Measurements from ENCODE around the gene TMEM248.
"Not testable (repeated sequence)": the region's sequence is repeated elsewhere in the genome, so short reads cannot be mapped to it uniquely, and the experiment has no call there.

TMEM248 gene

DNA sequence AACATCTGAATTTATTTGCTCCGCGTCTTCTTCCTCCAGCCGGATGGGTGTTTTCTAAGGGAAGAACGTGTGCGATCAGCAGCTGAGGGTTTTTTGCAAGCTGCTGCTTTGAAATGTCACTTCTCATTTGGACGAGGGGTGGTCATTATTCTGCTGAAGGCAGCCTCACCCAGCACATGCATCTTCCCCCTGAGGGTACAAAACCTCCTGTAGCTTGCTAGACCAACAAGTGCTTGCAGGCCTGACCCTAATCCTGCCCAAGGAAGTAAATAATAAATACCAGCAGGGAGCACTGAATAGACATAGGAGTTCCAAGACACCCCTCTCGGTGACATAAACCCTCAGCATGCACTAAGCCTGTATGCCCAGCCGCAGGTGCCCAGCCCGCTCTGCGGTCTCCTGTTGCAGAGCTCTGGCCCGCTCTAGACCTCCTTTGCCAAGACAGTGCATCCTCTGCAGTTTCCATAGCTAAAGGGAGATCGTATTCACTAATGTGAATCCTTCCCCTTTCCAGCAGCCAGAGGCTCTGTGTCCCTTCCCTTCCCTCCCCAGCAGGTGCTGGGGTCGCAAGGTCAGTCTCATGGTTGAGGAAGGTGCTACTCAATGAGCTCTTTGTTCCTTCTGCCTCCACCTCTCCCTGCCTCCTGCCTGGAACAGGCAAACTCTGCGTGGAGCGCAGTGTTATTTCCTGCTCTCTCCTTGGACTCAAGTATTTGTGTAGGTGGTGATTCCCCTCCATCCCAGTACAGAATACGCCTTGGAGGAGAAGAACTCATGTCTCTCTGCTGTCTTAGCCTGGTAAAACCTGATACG, 37.7 kb downstream of the TMEM248 start:
- Histone ChIP-seq H3K27ac (no peak overlapping the region), H3K27me3 (replicated peaks) (no peaks in the 10 kb centered on the region), H3K36me3 (replicated peaks) (peaks cover 21% of the 10 kb centered on the region), H3K4me3 (ENCODE audit: low read depth, low read length) (no peak overlapping the region)
- TF ChIP-seq, protein P1, sequence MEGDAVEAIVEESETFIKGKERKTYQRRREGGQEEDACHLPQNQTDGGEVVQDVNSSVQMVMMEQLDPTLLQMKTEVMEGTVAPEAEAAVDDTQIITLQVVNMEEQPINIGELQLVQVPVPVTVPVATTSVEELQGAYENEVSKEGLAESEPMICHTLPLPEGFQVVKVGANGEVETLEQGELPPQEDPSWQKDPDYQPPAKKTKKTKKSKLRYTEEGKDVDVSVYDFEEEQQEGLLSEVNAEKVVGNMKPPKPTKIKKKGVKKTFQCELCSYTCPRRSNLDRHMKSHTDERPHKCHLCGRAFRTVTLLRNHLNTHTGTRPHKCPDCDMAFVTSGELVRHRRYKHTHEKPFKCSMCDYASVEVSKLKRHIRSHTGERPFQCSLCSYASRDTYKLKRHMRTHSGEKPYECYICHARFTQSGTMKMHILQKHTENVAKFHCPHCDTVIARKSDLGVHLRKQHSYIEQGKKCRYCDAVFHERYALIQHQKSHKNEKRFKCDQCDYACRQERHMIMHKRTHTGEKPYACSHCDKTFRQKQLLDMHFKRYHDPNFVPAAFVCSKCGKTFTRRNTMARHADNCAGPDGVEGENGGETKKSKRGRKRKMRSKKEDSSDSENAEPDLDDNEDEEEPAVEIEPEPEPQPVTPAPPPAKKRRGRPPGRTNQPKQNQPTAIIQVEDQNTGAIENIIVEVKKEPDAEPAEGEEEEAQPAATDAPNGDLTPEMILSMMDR (IDR thresholded peaks at IDR 0.05; ENCODE audit: low read depth, low read length, missing control alignments), result no peak
- DNase-seq, result no peak
- in situ Hi-C loops (cut with HindIII; ENCODE audit: low pct_ligation_motif_present, low sequenced_read_pairs), result no loop called here

DNA sequence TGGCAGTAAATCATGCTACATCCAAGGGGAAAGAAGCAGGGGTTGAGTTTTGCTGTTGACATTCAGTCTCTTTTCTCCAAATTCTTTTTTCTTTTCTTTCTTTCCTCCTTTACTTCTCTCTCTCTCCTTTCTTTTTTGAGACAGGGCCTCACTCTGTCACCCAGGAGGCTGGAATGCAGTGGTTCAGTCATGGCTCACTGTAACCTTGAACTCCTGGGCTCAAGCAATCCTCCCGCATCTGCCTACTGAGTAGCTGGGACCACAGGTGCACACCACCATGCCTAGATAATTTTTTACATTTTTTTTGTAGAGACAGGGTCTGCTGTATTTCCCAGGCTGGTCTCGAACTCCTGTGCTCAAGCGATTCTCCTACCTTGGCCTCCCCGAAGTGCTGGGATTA, 39.2 kb downstream of the TMEM248 start:
- TF ChIP-seq, protein P1 (IDR thresholded peaks at IDR 0.05; ENCODE audit: low read depth, low read length, missing control alignments), result no peak
- in situ Hi-C loops (cut with HindIII; ENCODE audit: low pct_ligation_motif_present, low sequenced_read_pairs), result no loop called here
- Histone ChIP-seq H3K27me3 (replicated peaks) (no peaks in the 10 kb centered on the region), H3K36me3 (replicated peaks) (peaks cover 12% of the 10 kb centered on the region), H3K27ac (no peak overlapping the region), H3K4me3 (ENCODE audit: low read depth, low read length) (no peak overlapping the region)
- no peak for DNase-seq

DNA sequence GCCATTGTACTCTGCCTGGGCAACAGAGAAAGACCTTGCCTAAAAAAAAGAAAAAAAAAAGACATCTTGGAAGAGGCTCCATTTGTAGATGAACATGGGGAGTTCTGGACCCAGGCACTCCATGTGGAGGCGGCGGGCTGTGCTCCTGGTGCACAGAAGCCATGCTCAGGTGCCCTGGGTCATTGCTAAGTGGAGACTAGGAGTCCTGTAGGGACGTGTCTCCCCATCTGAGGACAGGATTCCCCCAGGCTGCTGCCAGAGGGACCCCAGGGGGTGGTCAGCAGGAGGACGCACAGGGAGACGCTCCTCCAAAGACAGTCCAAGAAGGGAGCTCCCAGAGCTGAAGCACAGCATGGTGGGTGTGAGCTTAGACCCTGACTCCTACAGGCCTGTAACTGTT, 40.1 kb downstream of the TMEM248 start:
- H3K27me3 ChIP-seq (replicated peaks), result no peaks in the 10 kb centered on the region
- in situ Hi-C loops (cut with HindIII; ENCODE audit: low pct_ligation_motif_present, low sequenced_read_pairs), result no loop called here
- H3K4me3 ChIP-seq (ENCODE audit: low read depth, low read length), result no peak overlapping the region
- peaks cover 6% of the 10 kb centered on the region for H3K36me3 ChIP-seq (replicated peaks)
- DNase-seq, result no peak
- TF ChIP-seq, protein P1 (IDR thresholded peaks at IDR 0.05; ENCODE audit: low read depth, low read length, missing control alignments), result no peak
- no peak overlapping the region for H3K27ac ChIP-seq

DNA sequence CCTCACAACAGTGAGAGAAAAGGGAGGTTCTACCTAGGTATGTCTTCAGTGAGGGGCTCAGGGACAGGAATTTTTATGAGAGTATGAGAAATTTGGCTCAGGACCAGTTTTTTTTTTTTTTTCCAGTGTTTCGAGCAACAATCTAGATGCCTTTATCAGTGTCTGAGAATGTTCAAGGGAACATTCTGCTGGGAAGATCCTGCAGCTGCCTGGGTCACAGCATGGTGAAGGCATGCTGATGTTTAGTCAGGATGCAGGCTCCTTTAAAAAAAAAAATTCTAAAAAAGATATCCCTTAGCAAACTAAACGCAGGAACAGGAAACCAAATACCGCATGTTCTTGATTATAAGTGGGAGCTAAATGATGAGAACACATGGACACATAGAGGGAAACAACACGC, 43.4 kb downstream of the TMEM248 start:
- H3K36me3 ChIP-seq (replicated peaks), result no peaks in the 10 kb centered on the region
- peak; percentile 82 for DNase-seq
- TF ChIP-seq, protein P1 (IDR thresholded peaks at IDR 0.05; ENCODE audit: low read depth, low read length, missing control alignments), result no peak
- no peak overlapping the region for H3K4me3 ChIP-seq (ENCODE audit: low read depth, low read length)
- in situ Hi-C loops (cut with HindIII; ENCODE audit: low pct_ligation_motif_present, low sequenced_read_pairs), result no loop called here
- H3K27me3 ChIP-seq (replicated peaks), result no peaks in the 10 kb centered on the region
- peak overlapping the region; percentile 50 for H3K27ac ChIP-seq

DNA sequence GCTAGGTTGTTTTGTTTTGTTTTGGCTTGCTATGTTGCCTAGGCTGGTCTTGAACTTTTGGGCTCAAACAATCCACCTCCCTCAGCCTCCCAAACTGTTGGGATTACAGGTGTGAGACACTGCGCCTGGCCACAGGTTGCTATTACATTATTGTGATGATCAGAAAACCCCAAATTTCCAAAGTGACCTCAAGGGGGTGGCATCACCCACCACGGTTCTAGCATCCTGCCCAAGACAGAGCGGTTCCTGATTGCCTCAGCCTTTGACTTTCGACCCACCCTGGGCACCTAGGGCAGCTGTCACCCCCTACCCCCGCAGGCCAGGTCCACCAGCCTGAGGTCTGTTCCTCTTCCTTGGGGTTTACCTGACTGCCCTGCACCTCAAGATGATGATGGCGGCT, 46.0 kb downstream of the TMEM248 start:
- in situ Hi-C loops (cut with HindIII; ENCODE audit: low pct_ligation_motif_present, low sequenced_read_pairs), result no loop called here
- TF ChIP-seq, protein P1 (IDR thresholded peaks at IDR 0.05; ENCODE audit: low read depth, low read length, missing control alignments), result no peak
- no peaks in the 10 kb centered on the region for H3K36me3 ChIP-seq (replicated peaks)
- no peak for DNase-seq
- no peak overlapping the region for H3K4me3 ChIP-seq (ENCODE audit: low read depth, low read length)
- no peak overlapping the region for H3K27ac ChIP-seq
- H3K27me3 ChIP-seq (replicated peaks), result no peaks in the 10 kb centered on the region

DNA sequence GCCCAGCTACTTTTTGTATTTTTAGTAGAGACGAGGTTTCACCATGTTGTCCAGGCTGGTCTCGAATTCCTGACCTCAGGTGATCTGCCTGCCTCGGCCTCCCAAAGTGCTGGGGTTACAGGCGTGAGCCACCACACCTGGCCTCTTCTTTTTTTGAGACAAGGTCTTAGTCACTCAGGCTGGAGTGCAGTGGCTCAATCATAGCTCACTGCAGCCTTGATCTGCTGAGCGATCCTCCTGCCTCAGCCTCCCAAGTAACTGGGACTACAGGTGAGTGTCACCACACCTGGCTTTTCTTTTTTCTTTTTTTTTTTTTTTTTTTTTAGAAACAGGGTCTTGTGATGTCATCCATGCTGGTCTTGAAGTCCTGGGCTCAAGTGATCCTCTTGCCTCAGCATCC, 48.0 kb downstream of the TMEM248 start:
- DNase-seq; in situ Hi-C loops (cut with HindIII; ENCODE audit: low pct_ligation_motif_present, low sequenced_read_pairs): not testable (repeated sequence)

More for the DNA sequence above, 48.0 kb downstream of the TMEM248 start:
- not testable (repeated sequence) for H3K4me3 ChIP-seq (ENCODE audit: low read depth, low read length); H3K27me3 ChIP-seq (replicated peaks); H3K27ac ChIP-seq; H3K36me3 ChIP-seq (replicated peaks)
